SHP77 treated with DMSO at 0.1 percent for 48 hours (cell line): Measurements from ENCODE around the gene URB1.
"Not testable (repeated sequence)": the region's sequence is repeated elsewhere in the genome, so short reads cannot be mapped to it uniquely, and the experiment has no call there.

Source experiments
- DNase-seq: peaks from one replicate; lab custom pipeline; 2025; lab: John Stamatoyannopoulos, UW

URB1 gene

GRCh38 chr21:32370998-32371766 is 21.6 kb downstream of the URB1 start:
- no peak for DNase-seq

- DNase-seq = not testable (repeated sequence)
These were observed 23.9 kb downstream of the URB1 start for GRCh38 chr21:32368961-32369360.

GRCh38 chr21:32368386-32368785 is 24.4 kb downstream of the URB1 start:
- no peak for DNase-seq

- no peak for DNase-seq
These were observed 25.7 kb downstream of the URB1 start for GRCh38 chr21:32367158-32367557.

GRCh38 chr21:32366191-32366590 is 26.6 kb downstream of the URB1 start:
- DNase-seq = no peak

GRCh38 chr21:32364796-32365195 is 28.0 kb downstream of the URB1 start:
- DNase-seq = no peak

GRCh38 chr21:32364387-32364786 is 28.4 kb downstream of the URB1 start:
- no peak for DNase-seq

- DNase-seq = no peak
These were observed 32.3 kb downstream of the URB1 start for GRCh38 chr21:32360401-32360975.

- no peak for DNase-seq
These were observed 33.0 kb downstream of the URB1 start for GRCh38 chr21:32359719-32360260.

GRCh38 chr21:32356874-32357395 is 35.9 kb downstream of the URB1 start:
- no peak for DNase-seq

- no peak for DNase-seq
These were observed 39.7 kb downstream of the URB1 start for GRCh38 chr21:32353002-32353711.

GRCh38 chr21:32352526-32352925 is 40.3 kb downstream of the URB1 start:
- DNase-seq = no peak

- DNase-seq = no peak
These were observed 41.4 kb downstream of the URB1 start for GRCh38 chr21:32351428-32351827.

- DNase-seq = no peak
These were observed 41.8 kb downstream of the URB1 start for GRCh38 chr21:32350981-32351380.

- DNase-seq = no peak
These were observed 42.4 kb downstream of the URB1 start for GRCh38 chr21:32350211-32350980.

- DNase-seq = no peak
These were observed 43.4 kb downstream of the URB1 start for GRCh38 chr21:32349333-32349944.

GRCh38 chr21:32348604-32349332 is 44.0 kb downstream of the URB1 start:
- DNase-seq = no peak

GRCh38 chr21:32347977-32348376 is 44.8 kb downstream of the URB1 start:
- no peak for DNase-seq

GRCh38 chr21:32347351-32347750 is 45.5 kb downstream of the URB1 start:
- DNase-seq = no peak

- no peak for DNase-seq
These were observed 45.9 kb downstream of the URB1 start for GRCh38 chr21:32346951-32347350.
